ENCODE data around the gene MTG1. TPM values are rescaled to one million over a fixed set of nuclear protein-coding genes. Genes with fewer than 3 reads are reported as not detected.

Gene MTG1
- total and polyA plus RNA-seq, 3 donors from 2014 or later = 72.9 to 84.8 (median 76.1) TPM

GRCh38 chr10:133451346-133451745, 57.4 kb downstream of the MTG1 start:
- Histone ChIP-seq H3K4me3 (no peak overlapping the region), H3K36me3 (ENCODE audit: low read depth, missing control alignments) (no peaks in the 10 kb centered on the region), H3K9me3 (no peaks in the 10 kb centered on the region), H3K27ac (no peak overlapping the region), H3K27me3 (no peaks in the 10 kb centered on the region), H3K4me1 (no peaks in the 10 kb centered on the region)
- no peak for DNase-seq
- intact Hi-C loops (cut with DNase I; ENCODE audit: low total_unique reads) = no loop called here
- WGBS, 2 donors = 64 to 70% methylated on average over 4 of the region's 4 CpGs
- no peak for TF ChIP-seq CTCF (IDR thresholded peaks at IDR 0.05)
- TF ChIP-seq POLR2A (IDR thresholded peaks at IDR 0.05) = no peak

GRCh38 chr10:133452453-133452852, 58.5 kb downstream of the MTG1 start:
- Histone ChIP-seq H3K4me1 (no peaks in the 10 kb centered on the region), H3K4me3 (no peak overlapping the region), H3K9me3 (no peaks in the 10 kb centered on the region), H3K27me3 (no peaks in the 10 kb centered on the region), H3K27ac (no peak overlapping the region), H3K36me3 (ENCODE audit: low read depth, missing control alignments) (no peaks in the 10 kb centered on the region)
- TF ChIP-seq POLR2A (IDR thresholded peaks at IDR 0.05) (no peak), CTCF (IDR thresholded peaks at IDR 0.05) (no peak)
- WGBS, 2 donors = 86 to 90% methylated on average over 4 of the region's 4 CpGs
- intact Hi-C loops (cut with DNase I; ENCODE audit: low total_unique reads) = no loop called here
- DNase-seq = no peak

- WGBS, 2 donors = 94 to 97% methylated on average over 8 to 11 of the region's 11 CpGs
- H3K27me3 ChIP-seq = no peaks in the 10 kb centered on the region
- no peaks in the 10 kb centered on the region for H3K36me3 ChIP-seq (ENCODE audit: low read depth, missing control alignments)
- H3K9me3 ChIP-seq = no peaks in the 10 kb centered on the region
- no peaks in the 10 kb centered on the region for H3K4me1 ChIP-seq
- no peak within 1 kb of the TSS for H3K4me3 ChIP-seq
- H3K27ac ChIP-seq = no peak within 1 kb of the TSS
- TF ChIP-seq POLR2A (IDR thresholded peaks at IDR 0.05) (no peak), CTCF (IDR thresholded peaks at IDR 0.05) (no peak)
- DNase-seq = no peak
- intact Hi-C loops (cut with DNase I; ENCODE audit: low total_unique reads) = no loop called here
Measured at GRCh38 chr10:133453516-133454203, 59.7 kb downstream of the MTG1 start, which contains the start of gene SCART1. SCART1 (plus strand) TSS chr10:133453945; CDS start chr10:133453998, 53 bp downstream.

- H3K36me3 ChIP-seq (ENCODE audit: low read depth, missing control alignments) = no peaks in the 10 kb centered on the region
- intact Hi-C loops (cut with DNase I; ENCODE audit: low total_unique reads) = no loop called here
- 87 to 88% methylated on average over 10 of the region's 10 CpGs for whole genome bisulfite sequencing, 2 donors
- H3K27ac ChIP-seq = no peak overlapping the region
- no peak for TF ChIP-seq POLR2A (IDR thresholded peaks at IDR 0.05)
- TF ChIP-seq CTCF (IDR thresholded peaks at IDR 0.05) = no peak
- no peaks in the 10 kb centered on the region for H3K27me3 ChIP-seq
- no peaks in the 10 kb centered on the region for H3K4me1 ChIP-seq
- H3K4me3 ChIP-seq = no peak overlapping the region
- no peaks in the 10 kb centered on the region for H3K9me3 ChIP-seq
- no peak for DNase-seq
Measured at GRCh38 chr10:133454204-133454893, 60.4 kb downstream of the MTG1 start.
